HepG2 (cell line): Measurements from ENCODE around the gene ABCC10. TPM values are rescaled to one million over a fixed set of nuclear protein-coding genes. Genes with fewer than 3 reads are reported as not detected.
A peak's percentile ranks its signal among the peaks of the same experiment; 100 is the strongest.

Source experiments
- ATAC-seq: fragments of 200-7000 bp; cut with Tn5 transposase; 3 replicates; pipeline ENCODE4 v1.9.1; 2020; ENCODE audit warnings: mild to moderate bottlenecking, moderate library complexity
- BruUV-seq: library from RNA; stranded (reverse); fragments of 400-500 nt; replicated peaks from 2 replicates; lab custom pipeline; 2021; lab: Mats Ljungman, UMichigan
- CTCF ChIA-PET: fragments of 300-600 bp; formaldehyde crosslinking; extraction: SDS; loops from one replicate; lab custom pipeline; 2021; ENCODE audit warnings: low total read pairs, inconsistent platforms, low intra/inter-chr PET ratio; lab: Yijun Ruan, JAX
- POLR2A ChIA-PET: fragments of 350-600 bp; sonication (Branson Sonifier 250); formaldehyde crosslinking; loops from one replicate; lab custom pipeline; 2020; ENCODE audit warnings: antibody characterized with exemption, inconsistent platforms; lab: Yijun Ruan, JAX
- DNase-seq: peaks from one replicate; pipeline ENCODE4 v3.0.0-alpha.2; 2015; ENCODE audit warnings: low spot score
- FAIRE-seq: peaks from 3 replicates; lab custom pipeline; 2011; peaks lifted over from hg19 to GRCh38; lab: Jason Lieb, UNC
- H2AFZ ChIP-seq: one replicate; pipeline ENCODE4 v1.6.1; 2011; ENCODE audit warnings: low read length, inconsistent platforms
- H3K27ac ChIP-seq: fragments of 300-600 bp; 3 replicates; pipeline ENCODE4 v1.8.0; 2011; ENCODE audit warnings: mixed run types, mild to moderate bottlenecking, mixed read lengths, low read length, inconsistent platforms; ENCODE audit not compliant: insufficient read depth; ENCODE audit errors: extremely low read length
- H3K27me3 ChIP-seq, 2 experiments: fragments of 200-600 bp in 1 of 2; 2 replicates in 1 of 2; 3 replicates in 1 of 2; pipeline versions ENCODE4 v1.6.0 to v1.8.0; 2011; ENCODE audit warnings: low read length in 2 of 2, mild to moderate bottlenecking in 2 of 2, moderate library complexity in 2 of 2, inconsistent platforms in 1 of 2; ENCODE audit not compliant: insufficient read depth in 2 of 2, control insufficient read depth in 1 of 2
- H3K36me3 ChIP-seq, 2 experiments: fragments of 200-600 bp in 1 of 2; replicated peaks in 1 of 2; 2 replicates in 1 of 2; 3 replicates in 1 of 2; pipeline versions ENCODE4 v1.5.1 to v1.8.0; 2011; ENCODE audit warnings: low read length in 2 of 2, inconsistent platforms in 1 of 2; ENCODE audit not compliant: insufficient read depth in 2 of 2, control insufficient read depth in 1 of 2
- H3K4me1 ChIP-seq: 2 replicates; pipeline ENCODE4 v1.5.1; 2012; ENCODE audit warnings: low read length, inconsistent platforms; ENCODE audit not compliant: insufficient read depth
- H3K4me2 ChIP-seq: 2 replicates; pipeline ENCODE4 v1.6.0; 2011; ENCODE audit warnings: low read depth, low read length, inconsistent platforms
- H3K4me3 ChIP-seq, 3 experiments: fragments of 200-600 bp in 1 of 3; sonication (generic), shearing (Covaris generic) in 1 of 3; replicated peaks in 1 of 3; 2 replicates each; pipeline ENCODE4 v1.5.1; 2011 to 2016; ENCODE audit warnings: low read length in 3 of 3, inconsistent platforms in 2 of 3, low read depth in 2 of 3, mild to moderate bottlenecking in 2 of 3, control low read depth in 1 of 3, mixed read lengths in 1 of 3; ENCODE audit not compliant: insufficient read depth in 1 of 3
- H3K79me2 ChIP-seq: one replicate; pipeline ENCODE4 v1.6.1; 2011; ENCODE audit warnings: low read length, inconsistent platforms; ENCODE audit not compliant: insufficient read depth
- H3K9ac ChIP-seq: 2 replicates; pipeline ENCODE4 v1.6.0; 2011; ENCODE audit warnings: mild to moderate bottlenecking, low read depth, low read length, inconsistent platforms; ENCODE audit not compliant: insufficient read depth
- H3K9me3 ChIP-seq: 2 replicates; pipeline ENCODE4 v1.5.1; 2012; ENCODE audit warnings: mild to moderate bottlenecking, low read length
- H4K20me1 ChIP-seq: 2 replicates; pipeline ENCODE4 v1.6.0; 2011; ENCODE audit warnings: inconsistent platforms, mild to moderate bottlenecking, low read length, moderate library complexity; ENCODE audit not compliant: insufficient read depth
- CHCHD3 ChIP-seq: sonication (generic); formaldehyde crosslinking; IDR thresholded peaks from 2 replicates; pipeline ENCODE4 v1.8.0; 2022; ENCODE audit warnings: mild to moderate bottlenecking, missing genetic modification reagents, moderate library complexity
- DNMT1 ChIP-seq: sonication (generic); formaldehyde crosslinking; IDR thresholded peaks from 2 replicates; pipeline ENCODE4 v1.5.1; 2020; ENCODE audit warnings: mild to moderate bottlenecking, missing genetic modification reagents
- MBNL3 ChIP-seq: fragments of 250-450 bp; sonication (Bioruptor Pico); conservative IDR thresholded peaks from 2 replicates; pipeline ENCODE4 v1.8.0; 2022; ENCODE audit warnings: mild to moderate bottlenecking, inconsistent platforms
- ZNF180 ChIP-seq: sonication (generic); formaldehyde crosslinking; IDR thresholded peaks from 2 replicates; pipeline ENCODE4 v1.4.0; 2020; ENCODE audit warnings: low read depth, missing genetic modification reagents, borderline replicate concordance
- ZNF720 ChIP-seq: sonication (generic); formaldehyde crosslinking; IDR thresholded peaks from 2 replicates; pipeline ENCODE4 v1.4.0; 2020; ENCODE audit warnings: missing genetic modification reagents
- ZSCAN31 ChIP-seq: sonication (generic); formaldehyde crosslinking; IDR thresholded peaks from 2 replicates; pipeline ENCODE4 v1.5.0; 2020; ENCODE audit warnings: low read depth, mild to moderate bottlenecking, missing genetic modification reagents
- WGBS: methylation state at CpG from one replicate; pipeline ENCODE4 v1.1.6; 2017; ENCODE audit warnings: low lambda C conversion rate; 5-methylcytosine and 5-hydroxymethylcytosine counted together
- in situ Hi-C: cut with HindIII; loops from 2 replicates; pipeline ENCODE4 v1.10.0; 2017; ENCODE audit warnings: low pct_unique_long_range_greater_than_20kb; ENCODE audit not compliant: extremely low pct_ligation_motif_present
- intact Hi-C: fragments of 100-400 bp; cut with micrococcal nuclease; formaldehyde crosslinking; loops from one replicate; pipeline ENCODE4 v1.10.0; 2022; ENCODE audit not compliant: unreplicated experiment
- polyA plus RNA-seq, 8 experiments: library from polyadenylated mRNA; depleted of rRNA in 3 of 8; stranded (reverse) in 7 of 8; unstranded in 1 of 8; fragments of >200 nt; fragmentation: Illumina TruSeq in 4 of 8; extraction: Trizol in 4 of 8; gene quantifications; 2 replicates each; pipeline versions ENCODE4 v1.2.1 to v1.2.3, GENCODE V29; 2011 to 2016; ENCODE audit warnings: low read depth in 4 of 8, missing spikeins in 1 of 8, mixed read lengths in 1 of 8; ENCODE audit not compliant: insufficient read depth in 1 of 8
- total RNA-seq, 5 experiments: library from RNA; depleted of rRNA; stranded (reverse); fragments of >200 nt; fragmentation: Illumina TruSeq; extraction: Trizol; gene quantifications; 2 replicates each; pipeline ENCODE4 v1.2.3, GENCODE V29; 2016; ENCODE audit warnings: low read depth in 1 of 5
- TF ChIP-seq, protein P1 (sequence below): sonication (generic); formaldehyde crosslinking; IDR thresholded peaks from 2 replicates; pipeline ENCODE4 v1.5.1; 2020; ENCODE audit warnings: mild to moderate bottlenecking, missing genetic modification reagents, moderate library complexity

Gene ABCC10
- total and polyA plus RNA-seq, 2 of the 13 experiments (the other 11 are each of a cell fraction or from before 2014, with no cell fraction given) = 16.0 to 24.3 TPM

DNA sequence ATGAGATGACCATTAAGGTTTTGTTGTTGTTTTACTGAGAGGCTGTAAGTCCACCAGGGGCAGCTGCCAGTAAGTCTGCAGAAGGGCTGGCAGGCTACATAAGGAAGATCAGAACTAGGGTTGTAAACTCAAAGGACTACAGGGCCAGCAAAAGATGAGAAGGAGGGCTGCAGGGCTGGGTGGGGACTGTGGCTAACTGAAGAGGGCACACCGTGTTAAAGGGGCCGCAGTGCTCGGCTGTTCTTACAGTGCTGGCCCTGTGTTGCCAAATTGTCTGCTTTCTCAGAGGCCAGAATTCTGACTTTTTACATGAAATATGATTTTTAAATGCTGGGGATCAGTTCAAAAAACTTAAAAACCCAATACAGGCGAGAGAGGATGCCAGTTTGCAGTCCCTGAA is 32.4 kb upstream of the ABCC10 start:
- BruUV-seq = no TSS peak
- Histone ChIP-seq H3K9ac (no peak overlapping the region), H3K4me3 (no peak overlapping the region), H2AFZ (no peak overlapping the region)
- POLR2A ChIA-PET = no interaction called here
- TF ChIP-seq ZNF180 (CRISPR knock-in tag) (peak; percentile 96; the same call in 1 of the 2 replicates), ZSCAN31 (no peak), DNMT1 (CRISPR knock-in tag) (no peak)
- TF ChIP-seq, all 625 proteins: peak for 1
- no peaks in the 10 kb centered on the region for H4K20me1 ChIP-seq
- peaks cover 5 to 56% of the 10 kb centered on the region in 2 experiments; a peak in 4 of 5 replicates for H3K27me3 ChIP-seq
- intact Hi-C loops (no loop called here), in situ Hi-C loops (no loop called here)
- ATAC-seq (no peak; the same call in 2 of the 3 replicates), DNase-seq (no peak), FAIRE-seq (no peak)
- CTCF ChIA-PET = no interaction called here
- no peaks in the 10 kb centered on the region for H3K9me3 ChIP-seq
- H3K79me2 ChIP-seq = no peaks in the 10 kb centered on the region
- H3K4me2 ChIP-seq = no peak overlapping the region
- H3K4me1 ChIP-seq = peaks cover 21% of the 10 kb centered on the region
- no peak overlapping the region for H3K27ac ChIP-seq
- H3K36me3 ChIP-seq = no peaks in the 10 kb centered on the region
- 79% methylated on average over 4 of the region's 4 CpGs for WGBS

DNA sequence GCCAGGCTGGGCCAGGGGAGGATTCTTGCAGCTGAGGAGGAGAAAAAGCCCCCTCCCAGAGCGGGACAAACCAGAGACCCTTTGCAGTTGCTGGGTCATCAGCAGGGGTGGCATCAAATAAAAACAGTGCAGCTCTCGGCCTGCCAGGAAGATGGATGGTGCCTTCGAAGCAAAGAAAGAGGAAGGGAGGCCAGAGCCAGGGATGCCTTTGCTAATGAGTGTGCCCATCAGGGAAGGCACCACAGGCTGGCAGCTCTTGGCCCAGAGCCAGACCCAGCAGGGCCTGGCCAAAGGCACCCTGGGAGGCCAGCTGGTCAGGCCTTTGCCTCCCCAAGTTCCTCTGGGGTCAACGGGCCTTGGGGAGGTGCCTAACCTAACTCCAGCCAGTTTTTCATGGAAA is 31.6 kb upstream of the ABCC10 start:
- Histone ChIP-seq H3K27ac (no peak overlapping the region), H2AFZ (no peak overlapping the region)
- CTCF ChIA-PET = no interaction called here
- TF ChIP-seq ZNF720 (CRISPR knock-in tag) (no peak), CHCHD3 (no peak), MBNL3 (no peak)
- TF ChIP-seq, protein P1, sequence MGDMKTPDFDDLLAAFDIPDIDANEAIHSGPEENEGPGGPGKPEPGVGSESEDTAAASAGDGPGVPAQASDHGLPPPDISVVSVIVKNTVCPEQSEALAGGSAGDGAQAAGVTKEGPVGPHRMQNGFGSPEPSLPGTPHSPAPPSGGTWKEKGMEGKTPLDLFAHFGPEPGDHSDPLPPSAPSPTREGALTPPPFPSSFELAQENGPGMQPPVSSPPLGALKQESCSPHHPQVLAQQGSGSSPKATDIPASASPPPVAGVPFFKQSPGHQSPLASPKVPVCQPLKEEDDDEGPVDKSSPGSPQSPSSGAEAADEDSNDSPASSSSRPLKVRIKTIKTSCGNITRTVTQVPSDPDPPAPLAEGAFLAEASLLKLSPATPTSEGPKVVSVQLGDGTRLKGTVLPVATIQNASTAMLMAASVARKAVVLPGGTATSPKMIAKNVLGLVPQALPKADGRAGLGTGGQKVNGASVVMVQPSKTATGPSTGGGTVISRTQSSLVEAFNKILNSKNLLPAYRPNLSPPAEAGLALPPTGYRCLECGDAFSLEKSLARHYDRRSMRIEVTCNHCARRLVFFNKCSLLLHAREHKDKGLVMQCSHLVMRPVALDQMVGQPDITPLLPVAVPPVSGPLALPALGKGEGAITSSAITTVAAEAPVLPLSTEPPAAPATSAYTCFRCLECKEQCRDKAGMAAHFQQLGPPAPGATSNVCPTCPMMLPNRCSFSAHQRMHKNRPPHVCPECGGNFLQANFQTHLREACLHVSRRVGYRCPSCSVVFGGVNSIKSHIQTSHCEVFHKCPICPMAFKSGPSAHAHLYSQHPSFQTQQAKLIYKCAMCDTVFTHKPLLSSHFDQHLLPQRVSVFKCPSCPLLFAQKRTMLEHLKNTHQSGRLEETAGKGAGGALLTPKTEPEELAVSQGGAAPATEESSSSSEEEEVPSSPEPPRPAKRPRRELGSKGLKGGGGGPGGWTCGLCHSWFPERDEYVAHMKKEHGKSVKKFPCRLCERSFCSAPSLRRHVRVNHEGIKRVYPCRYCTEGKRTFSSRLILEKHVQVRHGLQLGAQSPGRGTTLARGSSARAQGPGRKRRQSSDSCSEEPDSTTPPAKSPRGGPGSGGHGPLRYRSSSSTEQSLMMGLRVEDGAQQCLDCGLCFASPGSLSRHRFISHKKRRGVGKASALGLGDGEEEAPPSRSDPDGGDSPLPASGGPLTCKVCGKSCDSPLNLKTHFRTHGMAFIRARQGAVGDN (CRISPR knock-in tag) = peak; percentile 27; the same call in 1 of the 2 replicates
- TF ChIP-seq, all 625 proteins: peak for 1
- intact Hi-C loops (no loop called here), in situ Hi-C loops (no loop called here)
- no TSS peak for BruUV-seq
- peaks cover 21% of the 10 kb centered on the region for H3K4me1 ChIP-seq
- DNase-seq = no peak
- no peak overlapping the region for H3K4me2 ChIP-seq
- no peak overlapping the region for H3K4me3 ChIP-seq
- no peak overlapping the region for H3K9ac ChIP-seq
- ATAC-seq = no peak
- no peaks in the 10 kb centered on the region for H3K79me2 ChIP-seq
- H3K27me3 ChIP-seq = peaks cover 5 to 49% of the 10 kb centered on the region in 2 experiments; a peak in 4 of 5 replicates
- 44% methylated on average over 4 of the region's 4 CpGs for WGBS
- POLR2A ChIA-PET = interaction anchor here (0.7 kb wide), 1 partner anchor 26 kb away, joined by 3 read pairs; the partner anchor contains the start of gene ZNF318
- H3K36me3 ChIP-seq = no peaks in the 10 kb centered on the region
- H4K20me1 ChIP-seq = no peaks in the 10 kb centered on the region
- no peaks in the 10 kb centered on the region for H3K9me3 ChIP-seq
- no peak for FAIRE-seq
